HG02970 (cell line): Measurements from ENCODE around the gene TOP3B.
A peak's percentile ranks its signal among the peaks of the same experiment; 100 is the strongest.
"Not testable (repeated sequence)": the region's sequence is repeated elsewhere in the genome, so short reads cannot be mapped to it uniquely, and the experiment has no call there.

Source experiments
- ATAC-seq: cut with Tn5 transposase; IDR thresholded peaks from one replicate; pipeline ENCODE4 v1.9.1; 2021; ENCODE audit warnings: mild to moderate bottlenecking, moderate library complexity, moderate number of reproducible peaks; ENCODE audit not compliant: unreplicated experiment, low FRiP score

Gene TOP3B

GRCh38 chr22:21947040-21948014, 35.3 kb downstream of the TOP3B start:
- ATAC-seq = no peak

- ATAC-seq = no peak
Measured at GRCh38 chr22:21946262-21946925, 36.2 kb downstream of the TOP3B start.

- no peak for ATAC-seq
Measured at GRCh38 chr22:21945453-21946261, 36.9 kb downstream of the TOP3B start.

GRCh38 chr22:21944871-21945270, 37.7 kb downstream of the TOP3B start:
- no peak for ATAC-seq

- ATAC-seq = no peak
Measured at GRCh38 chr22:21943571-21944448, 38.8 kb downstream of the TOP3B start.

- no peak for ATAC-seq
Measured at GRCh38 chr22:21942407-21943343, 39.9 kb downstream of the TOP3B start.

- no peak for ATAC-seq
Measured at GRCh38 chr22:21941921-21942320, 40.7 kb downstream of the TOP3B start.

GRCh38 chr22:21940521-21940920, 42.1 kb downstream of the TOP3B start:
- ATAC-seq = no peak

- not testable (repeated sequence) for ATAC-seq
Measured at GRCh38 chr22:21939935-21940334, 42.7 kb downstream of the TOP3B start.

- ATAC-seq = no peak
Measured at GRCh38 chr22:21939461-21939913, 43.1 kb downstream of the TOP3B start.

- ATAC-seq = no peak
Measured at GRCh38 chr22:21938906-21939305, 43.7 kb downstream of the TOP3B start.

- peak; percentile 50 for ATAC-seq
Measured at GRCh38 chr22:21938071-21938822, 44.3 kb downstream of the TOP3B start.

GRCh38 chr22:21937821-21938070, 44.8 kb downstream of the TOP3B start:
- ATAC-seq = no peak

- ATAC-seq = no peak
Measured at GRCh38 chr22:21937041-21937820, 45.4 kb downstream of the TOP3B start.

GRCh38 chr22:21936151-21936775, 46.3 kb downstream of the TOP3B start:
- no peak for ATAC-seq

- ATAC-seq = no peak
Measured at GRCh38 chr22:21933910-21934309, 48.7 kb downstream of the TOP3B start.

- no peak for ATAC-seq
Measured at GRCh38 chr22:21933413-21933812, 49.2 kb downstream of the TOP3B start.
